Testis (tissue), 3 donors: ENCODE data around the gene ZNF792. TPM values are rescaled to one million over a fixed set of nuclear protein-coding genes. Genes with fewer than 3 reads are reported as not detected.
"Not testable (repeated sequence)": the region's sequence is repeated elsewhere in the genome, so short reads cannot be mapped to it uniquely, and the experiment has no call there.

ENCODE experiments used
- DNase-seq: peaks from one replicate; pipeline ENCODE4 v3.0.0-alpha.2; 2019
- H3K27ac ChIP-seq, 2 donors: fragments of 200-600 bp; sonication (generic); one replicate each; pipeline ENCODE4 v1.5.1; 2019
- H3K27me3 ChIP-seq: fragments of 200-600 bp; sonication (generic); one replicate; pipeline ENCODE4 v1.5.1; 2019
- H3K36me3 ChIP-seq: fragments of 200-600 bp; sonication (generic); one replicate; pipeline ENCODE4 v1.5.1; 2017; ENCODE audit warnings: low read depth; ENCODE audit errors: missing control alignments
- H3K4me1 ChIP-seq: fragments of 200-600 bp; sonication (generic); one replicate; pipeline ENCODE4 v1.5.1; 2019
- H3K4me3 ChIP-seq, 2 donors: fragments of 200-600 bp; sonication (generic); one replicate each; pipeline ENCODE4 v1.5.1; 2017 to 2019
- H3K9me3 ChIP-seq: fragments of 200-600 bp; sonication (generic); one replicate; pipeline ENCODE4 v1.5.1; 2017
- POLR2A ChIP-seq: fragments of 450-650 bp; IDR thresholded peaks from one replicate; pipeline ENCODE4 v1.6.1; 2017; ENCODE audit warnings: antibody characterized with exemption, mild to moderate bottlenecking, moderate library complexity
- WGBS, 2 donors: methylation state at CpG; one replicate each; pipeline ENCODE4 v1.1.5; 2018; 5-methylcytosine and 5-hydroxymethylcytosine counted together
- intact Hi-C: fragments of 100-400 bp; cut with DNase I; formaldehyde crosslinking; loops from one replicate; pipeline ENCODE4 v1.15.1; 2023; ENCODE audit warnings: low total_unique reads
- polyA plus RNA-seq: library from polyadenylated mRNA; stranded (reverse); fragments of 350-450 nt; fragmentation: Illumina TruSeq; extraction: RNeasy Lipid Tissue Mini Kit (QIAGEN cat#74804); gene quantifications from one replicate; pipeline ENCODE4 v1.2.3, GENCODE V29; 2014; ENCODE audit warnings: low read depth, low replicate concordance; ENCODE audit not compliant: insufficient read depth
- total RNA-seq, 2 donors: library from RNA; depleted of rRNA; stranded (reverse); fragments of >200 nt; gene quantifications; one replicate each; pipeline ENCODE4 v1.2.3, GENCODE V29; 2016
- TF ChIP-seq, protein P1 (sequence below), 3 experiments: fragments of 450-650 bp in 2 of 3; fragments of 200-600 bp in 1 of 3; sonication (generic) in 1 of 3; IDR thresholded peaks; one replicate each; pipeline ENCODE4 v1.5.1; 2016 to 2019; ENCODE audit warnings: antibody characterized with exemption in 3 of 3, mild to moderate bottlenecking in 2 of 3, moderate library complexity in 1 of 3

Gene ZNF792
- total and polyA plus RNA-seq, 3 donors from 2014 or later = 2.3 to 6.6 (median 5.4) TPM

DNA sequence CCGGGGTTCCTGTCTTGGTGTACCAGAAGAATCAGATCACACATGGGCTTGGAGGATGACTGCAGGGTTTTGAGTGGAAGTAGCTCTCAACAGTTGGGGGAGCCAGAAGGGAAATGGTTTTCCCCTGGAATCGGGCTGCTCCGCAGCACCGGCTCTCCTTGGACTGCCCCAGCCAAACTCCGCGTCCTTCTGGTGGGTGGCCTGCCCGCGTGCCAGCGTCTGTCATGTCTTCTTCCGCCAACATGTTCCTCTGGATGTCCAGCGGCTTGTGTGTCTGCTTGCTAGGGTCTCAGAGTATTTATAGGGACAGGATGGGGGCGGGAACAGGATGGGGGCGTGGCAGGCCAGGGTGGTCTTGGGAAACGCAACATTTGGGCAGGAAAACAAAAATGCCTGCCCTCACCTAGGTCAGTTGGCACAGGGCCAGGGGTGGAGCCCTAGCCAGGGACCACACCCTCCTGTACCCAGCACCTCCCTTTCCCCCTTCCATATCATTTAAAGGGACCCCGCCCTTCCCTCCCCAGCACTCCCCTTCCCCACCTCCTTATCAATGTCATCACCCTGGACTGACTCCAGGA lies 38.7 kb downstream of the ZNF792 start:
- Histone ChIP-seq H3K36me3 (no peaks in the 10 kb centered on the region), H3K9me3 (no peaks in the 10 kb centered on the region), H3K27me3 (no peaks in the 10 kb centered on the region), H3K4me3 (no peak overlapping the region), H3K4me1 (peaks cover 5% of the 10 kb centered on the region), H3K27ac (no peak overlapping the region)
- TF ChIP-seq, protein P1, sequence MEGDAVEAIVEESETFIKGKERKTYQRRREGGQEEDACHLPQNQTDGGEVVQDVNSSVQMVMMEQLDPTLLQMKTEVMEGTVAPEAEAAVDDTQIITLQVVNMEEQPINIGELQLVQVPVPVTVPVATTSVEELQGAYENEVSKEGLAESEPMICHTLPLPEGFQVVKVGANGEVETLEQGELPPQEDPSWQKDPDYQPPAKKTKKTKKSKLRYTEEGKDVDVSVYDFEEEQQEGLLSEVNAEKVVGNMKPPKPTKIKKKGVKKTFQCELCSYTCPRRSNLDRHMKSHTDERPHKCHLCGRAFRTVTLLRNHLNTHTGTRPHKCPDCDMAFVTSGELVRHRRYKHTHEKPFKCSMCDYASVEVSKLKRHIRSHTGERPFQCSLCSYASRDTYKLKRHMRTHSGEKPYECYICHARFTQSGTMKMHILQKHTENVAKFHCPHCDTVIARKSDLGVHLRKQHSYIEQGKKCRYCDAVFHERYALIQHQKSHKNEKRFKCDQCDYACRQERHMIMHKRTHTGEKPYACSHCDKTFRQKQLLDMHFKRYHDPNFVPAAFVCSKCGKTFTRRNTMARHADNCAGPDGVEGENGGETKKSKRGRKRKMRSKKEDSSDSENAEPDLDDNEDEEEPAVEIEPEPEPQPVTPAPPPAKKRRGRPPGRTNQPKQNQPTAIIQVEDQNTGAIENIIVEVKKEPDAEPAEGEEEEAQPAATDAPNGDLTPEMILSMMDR (IDR thresholded peaks at IDR 0.05) = no peak
- no peak for TF ChIP-seq POLR2A
- intact Hi-C loops = no loop called here
- DNase-seq = peak; percentile 16
- WGBS, 2 donors = 69 to 76% methylated on average over 14 to 15 of the region's 15 CpGs

DNA sequence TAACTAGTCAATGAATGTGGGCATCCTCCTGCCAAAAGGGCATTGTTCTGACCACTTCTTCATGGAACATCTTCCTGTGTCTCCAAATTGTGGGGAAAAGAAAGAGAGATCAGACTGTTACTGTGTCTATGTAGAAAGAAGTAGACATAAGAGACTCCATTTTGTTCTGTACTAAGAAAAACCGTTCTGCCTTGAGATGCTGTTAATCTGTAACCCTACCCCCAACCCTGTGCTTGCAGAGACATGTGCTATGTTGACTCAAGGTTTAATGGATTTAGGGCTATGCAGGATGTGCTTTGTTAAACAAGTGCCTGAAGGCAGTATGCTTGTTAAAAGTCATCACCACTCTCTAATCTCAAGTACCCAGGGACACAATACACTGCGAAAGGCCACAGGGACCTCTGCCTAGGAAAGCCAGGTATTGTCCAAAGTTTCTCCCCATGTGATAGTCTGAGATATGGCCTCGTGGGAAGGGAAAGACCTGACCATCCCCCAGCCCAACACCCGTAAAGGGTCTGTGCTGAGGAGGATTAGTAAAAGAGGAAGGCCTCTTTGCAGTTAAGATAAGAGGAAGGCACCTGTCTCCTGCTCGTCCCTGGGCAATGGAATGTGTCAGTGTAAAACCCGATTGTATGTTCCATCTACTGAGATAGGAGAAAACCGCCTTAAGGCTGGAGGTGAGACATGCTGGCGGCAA lies 43.8 kb downstream of the ZNF792 start:
- H3K27me3 ChIP-seq, intact Hi-C loops: not testable (repeated sequence)

DNA sequence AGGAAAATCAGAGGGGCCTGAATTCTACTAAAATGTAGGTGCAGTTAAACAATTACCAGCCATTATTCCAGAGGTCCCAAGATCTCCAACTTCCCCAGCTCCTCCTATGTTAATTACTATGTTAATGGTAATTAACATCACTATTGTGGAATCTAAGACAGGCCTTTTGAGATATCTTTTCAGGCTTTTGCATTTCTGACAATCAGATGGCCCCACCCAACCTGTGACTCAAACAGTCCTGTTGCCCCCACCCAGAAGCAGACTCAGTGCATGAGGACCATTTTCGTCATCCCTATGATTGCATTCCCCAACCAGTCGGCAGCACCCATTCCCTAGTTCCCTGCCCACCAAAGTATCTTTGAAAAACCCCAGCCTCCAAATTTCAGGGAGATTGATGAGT lies 45.8 kb downstream of the ZNF792 start:
- WGBS, 2 donors = 76 to 78% methylated on average over 2 of the region's 2 CpGs
- no peaks in the 10 kb centered on the region for H3K9me3 ChIP-seq
- no peak overlapping the region for H3K4me3 ChIP-seq
- no peak for DNase-seq
- no peaks in the 10 kb centered on the region for H3K36me3 ChIP-seq
- intact Hi-C loops = no loop called here
- TF ChIP-seq, protein P1 (IDR thresholded peaks at IDR 0.05) = no peak
- TF ChIP-seq POLR2A = no peak
- no peak overlapping the region for H3K27ac ChIP-seq
- H3K4me1 ChIP-seq = no peaks in the 10 kb centered on the region
- no peaks in the 10 kb centered on the region for H3K27me3 ChIP-seq

More for the DNA sequence above, 43.8 kb downstream of the ZNF792 start:
- H3K36me3 ChIP-seq, H3K4me3 ChIP-seq, DNase-seq, H3K27ac ChIP-seq, H3K4me1 ChIP-seq, H3K9me3 ChIP-seq: not testable (repeated sequence)
- WGBS, 2 donors = 70 to 72% methylated on average over 8 of the region's 8 CpGs

DNA sequence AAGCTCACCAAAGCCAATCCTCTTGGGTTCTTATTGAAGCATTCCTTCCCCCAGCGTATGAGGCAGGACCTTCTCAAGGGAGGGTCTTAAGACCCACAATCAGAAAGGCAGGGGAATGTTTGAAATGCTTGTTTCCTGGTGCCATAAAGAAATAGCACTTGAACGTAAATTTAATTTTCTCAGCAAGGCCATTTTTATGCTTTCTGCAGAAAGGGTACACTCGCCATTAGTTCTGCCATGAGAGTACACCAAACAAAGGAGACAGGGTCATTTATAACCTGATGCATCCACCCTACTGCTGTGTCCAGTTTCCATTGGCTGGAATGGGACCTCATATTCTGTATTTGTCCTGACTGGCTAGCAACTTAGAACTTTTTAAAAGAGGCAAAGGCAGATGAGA lies 46.9 kb downstream of the ZNF792 start:
- DNase-seq, H3K27ac ChIP-seq, H3K9me3 ChIP-seq, H3K36me3 ChIP-seq, H3K4me1 ChIP-seq, H3K4me3 ChIP-seq, intact Hi-C loops, H3K27me3 ChIP-seq: not testable (repeated sequence)
- WGBS, 2 donors = 90 to 96% methylated on average over 3 of the region's 3 CpGs

DNA sequence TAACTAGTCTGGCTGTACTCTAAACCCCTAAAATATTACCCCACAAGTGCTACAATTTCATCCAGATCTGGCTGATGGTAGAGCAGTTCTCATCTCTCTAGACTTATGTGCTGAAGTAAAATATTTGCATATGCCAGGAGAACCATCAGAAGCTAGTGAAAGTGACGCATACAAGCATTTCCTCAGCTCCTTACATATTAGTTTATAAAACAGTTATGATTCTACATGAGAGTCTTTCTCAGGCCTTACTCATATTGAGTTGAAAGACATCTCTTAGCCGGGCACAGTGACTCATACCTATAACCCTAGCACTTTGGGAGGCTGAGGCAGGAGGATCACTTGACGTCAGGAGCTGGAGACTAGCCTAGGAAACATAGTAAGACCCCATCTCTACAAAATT lies 53.3 kb downstream of the ZNF792 start:
- Histone ChIP-seq H3K36me3 (no peaks in the 10 kb centered on the region), H3K4me3 (no peak overlapping the region), H3K27ac (no peak overlapping the region), H3K4me1 (no peaks in the 10 kb centered on the region), H3K9me3 (no peaks in the 10 kb centered on the region), H3K27me3 (no peaks in the 10 kb centered on the region)
- WGBS, 2 donors = 92 to 96% methylated on average over 3 of the region's 3 CpGs
- intact Hi-C loops = no loop called here
- no peak for TF ChIP-seq POLR2A
- TF ChIP-seq, protein P1 (IDR thresholded peaks at IDR 0.05) = no peak
- no peak for DNase-seq

Other genes with a start within 250 kb of the ZNF792 start
- 10 to 100 TPM; 16.1 to 18.5 TPM for gene ZNF181, start 230.0 kb downstream of the ZNF792 start, total RNA-seq
- gene ZNF181, start 230.0 kb downstream of the ZNF792 start, polyA plus RNA-seq = 10.7 TPM
- 10 to 100 TPM; 26.4 to 27.1 TPM for gene ZNF599, start 191.0 kb downstream of the ZNF792 start, total RNA-seq
- 18.3 TPM for gene ZNF599, start 191.0 kb downstream of the ZNF792 start, polyA plus RNA-seq
- 1 to 10 TPM; 2.0 to 3.3 TPM for gene ZNF30, start 37.3 kb downstream of the ZNF792 start, total RNA-seq
- gene ZNF30, start 37.3 kb downstream of the ZNF792 start, polyA plus RNA-seq = 4.8 TPM
- gene GRAMD1A, start 36.1 kb upstream of the ZNF792 start, total RNA-seq = 10 to 100 TPM; 92.4 to 99.3 TPM
- 62.8 TPM for gene GRAMD1A, start 36.1 kb upstream of the ZNF792 start, polyA plus RNA-seq
- 1 to 10 TPM; 3.5 to 6.6 TPM for gene SCN1B, start 66.2 kb upstream of the ZNF792 start, total RNA-seq
- gene SCN1B, start 66.2 kb upstream of the ZNF792 start, polyA plus RNA-seq = 7.5 TPM
- 1 to 10 TPM in 1 of 2 donors, under 1 TPM in 1; 0.79 to 1.7 TPM for gene HPN, start 77.5 kb upstream of the ZNF792 start, total RNA-seq
- 8.2 TPM for gene HPN, start 77.5 kb upstream of the ZNF792 start, polyA plus RNA-seq
- gene FXYD3, start 151.6 kb upstream of the ZNF792 start, total RNA-seq = 1 to 10 TPM in 1 of 2 donors, not detected in 1; 2.6 TPM
- gene FXYD3, start 151.6 kb upstream of the ZNF792 start, polyA plus RNA-seq = not detected
- 1 to 10 TPM; 4.5 to 7.9 TPM for gene LGI4, start 170.8 kb upstream of the ZNF792 start, total RNA-seq
- gene LGI4, start 170.8 kb upstream of the ZNF792 start, polyA plus RNA-seq = 4.5 TPM
- gene FXYD1, start 174.6 kb upstream of the ZNF792 start, total RNA-seq = 10 to 100 TPM in 1 of 2 donors, 1 to 10 TPM in 1; 2.3 to 11.1 TPM
- 48.5 TPM for gene FXYD1, start 174.6 kb upstream of the ZNF792 start, polyA plus RNA-seq
- 1 to 10 TPM in 1 of 2 donors, not detected in 1; 1.2 TPM for gene FXYD7, start 179.0 kb upstream of the ZNF792 start, total RNA-seq
- gene FXYD7, start 179.0 kb upstream of the ZNF792 start, polyA plus RNA-seq = 2.1 TPM
- 10 to 100 TPM in 1 of 2 donors, 1 to 10 TPM in 1; 5.7 to 17.5 TPM for gene FXYD5, start 190.5 kb upstream of the ZNF792 start, total RNA-seq
- gene FXYD5, start 190.5 kb upstream of the ZNF792 start, polyA plus RNA-seq = 38.1 TPM